NCI-H1694 treated with DMSO at 0.1 percent for 48 hours (cell line): ENCODE measurements around the gene TBC1D3E.
"Not testable (repeated sequence)": the region's sequence is repeated elsewhere in the genome, so short reads cannot be mapped to it uniquely, and the experiment has no call there.

Experiments used
- DNase-seq: peaks from one replicate; lab custom pipeline; 2025; lab: John Stamatoyannopoulos, UW

The TBC1D3E gene

DNA sequence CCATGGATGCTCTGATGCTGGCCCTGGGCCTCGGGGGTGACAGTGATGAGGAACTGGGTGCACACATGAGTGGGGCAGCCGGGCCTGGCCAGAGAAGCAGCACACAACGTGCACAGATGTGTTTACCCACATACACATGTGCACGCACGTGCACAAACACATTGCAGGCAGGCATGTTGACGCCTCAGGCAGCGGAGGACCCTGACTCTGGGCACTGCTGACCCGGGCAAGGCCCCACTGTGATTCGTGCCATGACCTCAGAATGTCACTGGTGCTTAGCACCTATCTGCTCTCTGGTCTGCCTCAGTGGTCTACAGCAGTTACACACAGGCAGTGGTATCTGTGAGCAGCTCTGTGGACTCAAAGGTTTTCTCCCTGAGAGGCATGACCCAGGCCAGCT is at the start of gene TBC1D3E:
Gene TBC1D3E (plus strand): TSS at position 301 of the 400 bp plus-strand sequence. CDS start 1,545 bp downstream, outside the sequence.
- DNase-seq: not testable (repeated sequence)

DNA sequence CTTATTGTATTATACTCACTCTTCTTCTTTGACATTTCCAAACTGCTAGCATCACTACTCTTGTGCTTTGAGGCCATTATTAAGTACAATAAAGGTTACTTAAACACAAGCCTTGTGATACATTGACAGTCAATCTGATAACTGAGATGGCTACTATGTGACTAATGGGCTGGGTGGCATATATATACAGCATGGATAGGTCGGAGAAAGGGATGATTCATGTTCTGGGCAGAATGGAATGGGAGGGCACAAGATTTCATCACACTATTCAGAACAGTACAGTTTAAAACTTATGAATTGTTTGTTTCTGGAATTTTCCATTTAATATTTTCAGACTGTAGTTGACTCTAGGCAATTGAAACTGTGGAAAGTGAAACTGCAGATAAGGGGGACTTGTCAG is 40.4 kb upstream of the TBC1D3E start:
- not testable (repeated sequence) for DNase-seq

DNA sequence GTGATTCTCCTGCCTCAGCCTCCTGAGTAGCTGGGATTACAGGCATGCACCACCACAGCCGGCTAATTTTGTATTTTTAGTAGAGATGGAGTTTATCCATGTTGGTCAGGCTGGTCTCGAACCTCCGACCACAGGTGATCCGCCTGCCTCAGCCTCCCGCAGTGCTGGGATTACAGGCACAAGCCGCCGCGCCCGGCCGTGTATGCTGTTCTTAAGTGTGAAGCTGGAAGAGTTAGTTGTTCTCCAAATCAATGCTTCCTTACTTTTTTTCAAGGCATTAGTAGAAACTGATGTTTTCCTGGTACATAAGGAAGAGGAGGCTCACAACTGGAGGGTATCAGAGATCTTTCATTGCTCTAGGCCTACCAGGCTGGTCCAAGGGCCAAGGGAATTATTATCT is 39.6 kb upstream of the TBC1D3E start:
- DNase-seq: not testable (repeated sequence)

DNA sequence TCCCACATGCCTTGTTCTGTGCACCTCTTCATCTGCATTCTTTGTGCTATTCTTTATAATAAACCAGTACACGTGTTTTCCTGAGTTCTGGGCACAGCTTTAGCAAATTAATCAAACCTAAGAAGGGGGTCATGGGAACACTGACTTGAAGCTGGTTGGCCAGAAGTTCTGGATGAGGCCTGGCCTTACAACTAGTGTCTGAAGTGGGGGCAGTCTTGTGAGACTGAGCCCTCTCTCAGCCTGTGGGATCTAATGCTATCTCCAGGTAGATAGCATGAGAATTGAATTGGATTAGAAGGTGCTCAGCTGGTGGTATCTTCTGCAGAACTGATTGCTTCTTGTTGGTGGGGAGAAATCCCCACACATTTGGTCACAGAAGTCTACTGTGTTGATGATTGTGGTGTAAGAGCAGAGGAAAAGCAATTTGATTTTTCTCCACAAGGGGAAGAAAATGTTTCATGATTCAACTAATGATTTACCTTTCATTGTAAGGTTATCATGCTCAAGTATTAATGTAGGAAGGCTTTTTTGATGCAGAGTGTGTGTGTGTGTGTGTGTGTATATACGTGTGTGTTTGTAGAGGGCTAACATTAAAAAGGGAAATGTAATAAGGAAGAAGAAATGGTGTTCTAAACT is 33.6 kb upstream of the TBC1D3E start:
- not testable (repeated sequence) for DNase-seq

DNA sequence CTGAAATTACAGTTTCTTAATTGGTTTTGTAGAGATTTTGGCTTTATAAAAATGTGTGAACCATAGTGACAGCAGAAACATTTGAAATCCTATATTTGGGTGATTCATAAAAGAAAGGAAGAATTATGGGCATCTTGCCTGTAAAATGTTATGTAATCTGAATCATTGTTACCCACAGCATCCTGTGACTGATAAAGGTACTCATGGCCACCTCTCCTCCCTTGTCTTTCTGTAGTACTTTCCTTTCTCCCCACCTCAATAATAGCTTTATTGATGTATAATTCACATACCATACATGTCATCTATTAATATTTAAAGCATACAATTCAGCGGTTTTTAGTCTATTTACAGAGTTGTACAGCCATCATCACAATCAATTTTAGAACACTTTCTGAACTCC is 28.5 kb upstream of the TBC1D3E start:
- DNase-seq: not testable (repeated sequence)

DNA sequence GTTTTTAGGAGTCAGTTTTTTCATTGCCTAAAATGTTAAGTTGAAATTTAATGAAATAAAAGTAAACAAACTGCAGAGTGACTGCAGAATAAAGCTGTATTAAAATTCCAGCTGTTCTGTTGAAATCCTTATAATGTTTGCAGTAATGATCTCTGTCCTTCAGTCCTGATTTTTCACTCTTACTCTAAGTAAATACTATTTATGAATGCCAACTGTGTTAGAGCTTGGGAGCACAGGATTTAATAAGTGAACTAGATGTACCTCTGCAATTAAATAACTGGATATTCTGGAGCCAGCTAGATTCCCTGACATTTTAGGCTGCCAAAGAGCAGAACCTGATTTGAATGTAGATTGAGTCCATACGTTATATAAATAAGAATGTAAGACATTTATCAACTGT is 7.9 kb upstream of the TBC1D3E start:
- not testable (repeated sequence) for DNase-seq

DNA sequence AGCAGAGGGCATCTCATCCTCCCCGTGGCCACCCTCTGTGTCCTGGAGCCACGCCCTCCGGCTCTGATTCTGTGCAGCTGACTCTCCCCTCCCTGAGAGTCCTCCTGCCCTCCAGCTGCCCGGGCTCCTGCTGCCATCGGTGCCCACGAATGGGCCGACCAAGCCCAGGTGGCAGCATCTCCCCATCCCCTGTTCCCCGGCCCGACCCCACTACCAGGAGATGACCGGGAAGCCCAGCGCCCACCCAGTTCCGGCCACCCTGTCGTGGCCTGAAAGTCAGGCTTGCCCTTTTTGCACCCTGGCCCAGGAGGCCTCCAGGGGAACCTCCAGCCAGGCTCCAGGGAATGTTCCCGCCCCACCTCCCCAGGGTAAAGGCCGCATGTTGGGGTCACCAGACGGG is 7.1 kb downstream of the TBC1D3E start:
- not testable (repeated sequence) for DNase-seq
